GM20431 (cell line): ENCODE data around the gene CSNK1G1.

ENCODE experiments used
- in situ Hi-C: fragments of 300-500 bp; cut with MseI, MboI; formaldehyde crosslinking; loops from one replicate; pipeline ENCODE4 v1.15.0; 2020; ENCODE audit warnings: low sequenced_read_pairs; ENCODE audit not compliant: unreplicated experiment

Gene CSNK1G1

GRCh38 chr15:64249883-64250575 lies 105.9 kb downstream of the CSNK1G1 start:
- in situ Hi-C loops: no loop called here

- in situ Hi-C loops: no loop called here
Measured at GRCh38 chr15:64249406-64249805, 106.6 kb downstream of the CSNK1G1 start.

DNA sequence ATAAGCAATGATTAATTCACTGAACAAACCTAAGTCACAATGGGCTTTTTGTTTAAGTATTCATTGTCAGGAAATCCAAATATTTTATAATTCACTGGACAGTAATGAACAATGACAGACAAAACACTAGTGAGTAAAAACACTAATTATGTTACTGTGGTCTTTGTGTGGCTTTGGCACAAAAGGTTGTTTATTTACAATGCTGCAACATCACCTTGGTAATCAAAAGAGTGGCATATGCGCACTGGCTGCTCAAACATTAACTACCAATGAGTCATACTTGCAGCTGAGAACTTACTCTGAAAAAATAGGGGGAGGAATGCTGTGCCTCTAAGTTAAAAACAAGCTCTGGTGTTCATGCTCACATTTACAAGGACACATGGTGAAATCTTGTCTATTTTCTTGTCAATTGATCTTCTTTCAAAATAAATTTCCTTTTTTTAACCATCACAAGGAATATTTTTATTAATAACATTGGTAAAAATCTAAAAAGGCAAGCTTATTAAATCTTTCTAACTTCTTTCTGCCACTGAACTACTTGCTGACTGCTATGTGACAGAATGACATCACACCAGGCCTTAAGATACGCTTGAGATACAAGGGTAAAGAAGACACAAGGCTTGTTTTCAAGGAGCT lies 107.9 kb downstream of the CSNK1G1 start:
- in situ Hi-C loops: no loop called here

GRCh38 chr15:64247535-64247905 lies 108.5 kb downstream of the CSNK1G1 start:
- in situ Hi-C loops: no loop called here

GRCh38 chr15:64246364-64247189 lies 109.4 kb downstream of the CSNK1G1 start:
- in situ Hi-C loops: no loop called here

GRCh38 chr15:64245405-64245804 lies 110.6 kb downstream of the CSNK1G1 start:
- in situ Hi-C loops: no loop called here

- in situ Hi-C loops: no loop called here
Measured at GRCh38 chr15:64237677-64238076, 118.3 kb downstream of the CSNK1G1 start.

DNA sequence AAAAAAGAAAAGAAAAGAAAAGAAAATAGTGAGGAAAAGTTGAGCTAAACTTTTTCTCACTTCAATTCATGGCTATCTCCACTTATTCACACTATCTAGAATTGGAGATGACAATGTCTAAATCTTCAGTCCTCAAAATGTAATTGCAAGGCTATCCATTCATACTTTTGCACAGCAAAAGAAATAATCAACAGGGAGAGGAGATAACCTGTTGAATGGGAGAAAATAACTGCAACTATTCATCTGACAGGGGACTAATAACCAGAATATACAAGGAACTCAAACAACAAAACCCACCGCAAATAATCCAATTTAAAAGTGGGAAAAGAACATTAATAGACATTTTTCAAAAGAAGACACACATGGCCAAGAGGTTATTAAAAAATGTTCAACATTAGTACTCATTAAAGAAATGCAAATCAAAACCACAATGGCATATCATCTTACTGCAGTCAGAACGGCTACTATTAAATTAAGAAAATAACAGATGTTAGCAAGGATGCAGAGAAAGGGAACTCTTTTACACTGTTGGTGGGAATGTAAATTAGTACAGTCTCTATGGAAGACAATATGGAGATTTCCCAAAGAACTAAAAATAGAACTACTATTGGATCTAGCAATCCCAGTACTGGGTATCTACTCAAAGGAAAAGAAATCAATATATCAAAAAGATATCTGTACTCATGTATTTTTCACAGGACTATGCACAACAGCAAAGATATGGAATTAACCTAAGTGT lies 119.6 kb downstream of the CSNK1G1 start:
- in situ Hi-C loops: no loop called here

DNA sequence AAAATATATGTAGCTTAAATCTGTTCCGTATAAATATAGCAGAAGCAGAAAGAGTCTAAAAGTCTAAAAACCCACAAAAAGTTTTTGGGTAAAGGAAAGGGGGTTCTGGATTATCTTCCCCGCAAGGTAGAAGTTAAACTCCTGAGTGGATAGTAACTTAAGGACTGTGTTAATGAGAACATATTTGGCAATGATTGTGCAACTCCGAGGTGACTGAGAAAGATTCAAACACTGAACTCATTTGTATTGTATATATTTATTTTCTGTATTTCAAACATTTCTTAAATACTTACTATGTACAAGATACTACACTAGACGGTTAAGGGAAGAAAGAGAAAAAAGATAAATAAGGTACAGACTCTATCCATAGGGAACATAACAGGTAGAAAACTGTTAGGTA lies 120.4 kb downstream of the CSNK1G1 start:
- in situ Hi-C loops: no loop called here

DNA sequence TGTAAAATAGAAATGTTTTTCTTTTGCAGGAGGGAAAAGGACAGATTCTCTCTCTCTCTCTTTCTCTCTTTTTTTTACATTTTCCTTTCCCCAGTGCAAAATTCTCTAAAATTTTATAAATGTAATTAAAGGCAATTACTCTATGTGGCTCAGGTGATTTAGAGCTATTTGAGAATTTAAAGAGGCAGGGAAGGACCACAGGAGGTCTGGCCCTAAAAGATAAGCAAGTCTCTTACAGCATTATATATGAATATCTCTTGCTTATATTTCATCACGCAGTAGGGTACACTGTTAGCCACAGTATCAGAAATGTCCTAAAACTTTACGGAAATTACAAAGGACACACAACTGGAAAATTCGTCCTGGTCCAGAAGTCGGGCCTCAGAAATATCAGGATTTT lies 122.7 kb downstream of the CSNK1G1 start:
- in situ Hi-C loops: no loop called here

DNA sequence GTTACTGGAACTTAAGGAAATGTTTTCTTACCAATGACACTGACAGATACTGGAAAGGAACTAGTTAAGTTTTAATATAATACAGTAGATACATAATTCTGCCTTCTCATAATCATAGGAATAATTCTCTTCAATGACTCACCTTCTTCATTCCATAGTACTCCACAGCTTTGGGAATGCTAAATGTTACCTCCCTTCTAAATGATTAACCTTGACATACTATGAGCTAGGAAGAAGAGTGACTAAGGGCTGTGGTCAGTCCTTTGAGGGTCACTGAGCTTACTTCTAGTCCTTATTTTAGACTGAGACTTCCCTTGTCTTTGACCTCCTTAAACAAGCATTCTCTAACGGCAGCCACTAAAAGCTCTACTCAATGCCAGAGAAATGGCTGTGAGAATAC lies 123.6 kb downstream of the CSNK1G1 start:
- in situ Hi-C loops: no loop called here

DNA sequence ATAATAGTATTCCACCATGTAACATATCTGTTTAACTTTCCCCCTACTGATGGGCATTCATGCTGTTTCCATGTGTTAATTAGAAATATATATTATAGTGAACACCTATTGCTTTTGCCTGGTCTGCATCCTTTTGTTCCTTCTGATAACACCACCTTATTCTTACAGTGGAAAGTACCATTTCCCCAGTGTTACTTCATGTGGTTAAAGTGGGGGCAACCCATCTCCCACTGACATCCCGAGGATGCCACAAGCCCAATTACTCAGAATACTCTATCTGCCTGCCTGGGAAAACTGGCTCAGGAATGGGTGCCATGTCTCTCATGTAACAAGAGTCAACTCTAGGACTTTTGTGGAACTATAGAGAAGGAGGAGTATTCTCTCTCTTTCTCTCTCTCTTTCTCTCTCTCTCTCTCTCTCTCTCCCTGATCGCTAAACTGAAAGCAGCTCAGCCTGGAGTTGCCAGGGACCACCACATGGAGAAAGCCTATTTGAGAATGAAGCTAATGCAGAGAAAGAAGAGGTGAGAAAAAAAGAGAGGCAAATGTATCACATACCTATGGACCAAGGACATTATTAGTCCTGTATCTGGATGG lies 126.7 kb downstream of the CSNK1G1 start:
- in situ Hi-C loops: no loop called here

GRCh38 chr15:64225804-64226203 lies 130.2 kb downstream of the CSNK1G1 start:
- in situ Hi-C loops: no loop called here

DNA sequence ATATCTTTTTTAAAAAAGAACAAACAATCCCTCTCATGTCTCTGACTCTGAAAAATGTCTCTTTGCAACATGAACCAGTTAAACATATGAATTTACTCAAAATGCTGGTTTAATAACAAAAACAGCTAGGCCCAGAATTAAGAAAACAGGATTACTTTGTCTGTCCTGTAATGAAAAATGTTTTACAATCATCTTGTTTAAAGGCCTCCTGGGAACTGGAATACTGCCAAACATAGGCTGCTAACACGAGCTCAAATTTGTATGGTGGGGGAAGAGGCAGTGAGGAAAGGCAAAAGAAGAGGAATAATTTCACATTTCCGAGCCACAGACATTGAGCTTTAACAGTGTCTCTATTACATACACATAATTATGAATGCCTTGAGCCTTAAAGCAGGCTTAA lies 131.5 kb downstream of the CSNK1G1 start:
- in situ Hi-C loops: loop anchor here (25.0 kb wide), 2 partner anchors 138 to 488 kb away; partner anchors contain the start of gene CSNK1G1

- in situ Hi-C loops: loop anchor here (25.0 kb wide), 2 partner anchors 138 to 488 kb away; partner anchors contain the start of gene CSNK1G1
Measured at GRCh38 chr15:64223882-64224281, 132.1 kb downstream of the CSNK1G1 start.

DNA sequence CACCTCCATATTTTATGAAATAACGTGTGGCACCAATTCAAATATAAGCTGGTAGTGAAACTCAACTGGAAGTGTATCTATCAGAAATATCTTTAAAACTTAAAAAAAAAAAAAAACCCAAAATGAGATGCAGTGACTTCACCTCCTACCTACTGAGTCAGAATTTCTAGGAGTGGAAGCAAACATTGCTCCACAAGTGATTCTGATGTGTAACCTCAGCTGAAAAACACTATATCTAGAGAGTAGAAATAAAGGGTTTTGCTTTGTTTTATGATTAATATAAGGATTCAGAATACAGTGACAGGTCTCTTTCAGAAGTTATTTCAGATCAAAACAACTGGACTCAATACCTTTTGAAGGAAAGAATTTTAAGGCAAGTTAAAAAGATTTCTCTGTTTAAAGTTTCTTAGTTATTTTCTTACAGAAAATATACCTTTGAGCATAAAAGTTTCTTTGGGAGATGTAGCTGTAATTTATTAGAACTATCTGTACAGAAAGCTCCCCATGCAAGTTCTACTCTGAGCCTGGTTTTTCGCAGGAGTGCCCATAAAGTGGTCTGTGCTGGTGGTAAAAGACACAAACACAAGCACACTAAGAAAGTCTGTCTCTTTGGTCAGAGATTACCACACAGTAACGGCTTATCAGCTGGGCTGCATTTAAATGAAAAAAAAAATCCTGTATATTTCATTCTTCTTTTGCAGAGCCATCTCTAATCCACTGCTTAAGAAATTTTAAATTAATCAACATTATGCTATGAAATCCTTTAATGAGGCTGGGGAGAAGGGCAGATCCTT lies 133.2 kb downstream of the CSNK1G1 start:
- in situ Hi-C loops: loop anchor here (25.0 kb wide), 2 partner anchors 140 to 490 kb away; partner anchors contain the start of gene CSNK1G1

GRCh38 chr15:64221911-64222310 lies 134.1 kb downstream of the CSNK1G1 start:
- in situ Hi-C loops: loop anchor here (25.0 kb wide), 2 partner anchors 140 to 490 kb away; partner anchors contain the start of gene CSNK1G1

DNA sequence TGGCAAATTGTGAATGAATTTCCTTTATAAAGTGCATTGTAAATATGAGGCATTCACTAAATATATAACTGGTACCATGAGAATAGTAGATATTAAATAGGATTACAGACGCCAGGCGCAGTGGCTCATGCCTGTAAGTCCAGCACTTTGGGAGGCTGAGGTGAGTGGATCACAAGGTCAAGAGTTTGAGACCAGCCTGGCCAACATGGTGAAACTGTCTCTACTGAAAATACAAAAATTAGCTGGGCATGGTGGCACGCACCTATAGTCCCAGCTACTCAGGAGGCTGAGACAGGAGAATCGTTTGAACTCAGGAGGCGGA lies 138.6 kb downstream of the CSNK1G1 start:
- in situ Hi-C loops: loop anchor here (25.0 kb wide), 2 partner anchors 145 to 495 kb away; partner anchors contain the start of gene CSNK1G1
